HEK293 (cell line): ENCODE data around the gene CACNB2.

Experiments
- CTCF ChIP-seq: fragments of 450-650 bp; formaldehyde crosslinking; IDR thresholded peaks from 2 replicates; pipeline ENCODE4 v1.5.1; 2016; ENCODE audit warnings: missing biosample characterization, missing genetic modification characterization
- MEIS1 ChIP-seq: sonication (generic); formaldehyde crosslinking; IDR thresholded peaks from 2 replicates; pipeline ENCODE4 v1.8.1; 2022; ENCODE audit warnings: missing genetic modification reagents, mild to moderate bottlenecking, borderline replicate concordance
- RBAK ChIP-seq: fragments of 450-650 bp; formaldehyde crosslinking; IDR thresholded peaks from 2 replicates; pipeline ENCODE4 v1.5.1; 2016; ENCODE audit warnings: missing biosample characterization, missing genetic modification characterization
- ZBTB20 ChIP-seq: fragments of 450-650 bp; formaldehyde crosslinking; IDR thresholded peaks from 2 replicates; pipeline ENCODE4 v1.5.1; 2016; ENCODE audit warnings: missing biosample characterization, missing genetic modification characterization
- ZBTB26 ChIP-seq: fragments of 450-650 bp; formaldehyde crosslinking; optimal IDR thresholded peaks from 2 replicates; pipeline ENCODE3; 2016; ENCODE audit warnings: missing biosample characterization, mild to moderate bottlenecking, missing genetic modification characterization
- ZBTB7A ChIP-seq: fragments of 450-650 bp; formaldehyde crosslinking; IDR thresholded peaks from 2 replicates; pipeline ENCODE4 v1.5.1; 2016; ENCODE audit warnings: low read depth, missing biosample characterization, missing genetic modification characterization
- ZNF121 ChIP-seq: fragments of 450-650 bp; formaldehyde crosslinking; IDR thresholded peaks from 2 replicates; pipeline ENCODE4 v1.5.1; 2016; ENCODE audit warnings: missing biosample characterization, missing genetic modification characterization
- ZNF280C ChIP-seq: fragments of 450-650 bp; formaldehyde crosslinking; IDR thresholded peaks from 2 replicates; pipeline ENCODE4 v1.5.1; 2016; ENCODE audit warnings: missing biosample characterization, missing genetic modification characterization
- ZNF571 ChIP-seq: fragments of 450-650 bp; formaldehyde crosslinking; IDR thresholded peaks from 2 replicates; pipeline ENCODE4 v1.5.0; 2017; ENCODE audit warnings: missing biosample characterization, missing genetic modification characterization

GRCh38 chr10:18364987-18365775, 225.0 kb downstream of the CACNB2 start:
- TF ChIP-seq RBAK (tag by site-specific recombination) (no peak), CTCF (no peak), ZNF121 (no peak), MEIS1 (no peak), ZNF571 (no peak), ZBTB26 (tag by site-specific recombination) (no peak), ZBTB20 (tag by site-specific recombination) (no peak), ZNF280C (tag by site-specific recombination) (no peak), ZBTB7A (tag by site-specific recombination) (no peak)
